ENCODE data around the gene STK4.
A peak's percentile ranks its signal among the peaks of the same experiment; 100 is the strongest.

DNA sequence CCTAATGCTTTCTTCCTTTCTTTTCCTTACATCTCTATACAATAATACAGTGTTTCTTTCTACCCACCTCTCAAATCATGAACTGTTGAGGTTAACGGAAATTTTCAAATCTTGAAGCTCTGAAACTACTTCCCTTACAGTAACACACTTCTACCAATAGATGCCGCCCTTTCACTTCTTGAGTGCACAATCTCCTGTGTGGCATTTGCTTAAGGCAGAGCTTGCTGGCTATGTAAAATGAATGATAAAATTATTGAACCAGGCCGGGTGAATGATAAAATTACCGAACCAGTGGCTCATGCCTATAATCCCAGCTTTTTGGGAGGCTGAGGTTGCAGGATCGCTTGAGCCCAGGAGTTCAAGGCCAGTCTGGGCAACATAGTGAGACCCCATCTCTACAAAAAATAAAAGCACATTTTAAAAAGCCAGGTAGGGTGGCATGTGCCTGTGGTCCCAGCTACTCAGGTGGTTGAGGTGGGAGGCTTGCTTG, 77.8 kb downstream of the STK4 start:
- TF ChIP-seq, protein P1, sequence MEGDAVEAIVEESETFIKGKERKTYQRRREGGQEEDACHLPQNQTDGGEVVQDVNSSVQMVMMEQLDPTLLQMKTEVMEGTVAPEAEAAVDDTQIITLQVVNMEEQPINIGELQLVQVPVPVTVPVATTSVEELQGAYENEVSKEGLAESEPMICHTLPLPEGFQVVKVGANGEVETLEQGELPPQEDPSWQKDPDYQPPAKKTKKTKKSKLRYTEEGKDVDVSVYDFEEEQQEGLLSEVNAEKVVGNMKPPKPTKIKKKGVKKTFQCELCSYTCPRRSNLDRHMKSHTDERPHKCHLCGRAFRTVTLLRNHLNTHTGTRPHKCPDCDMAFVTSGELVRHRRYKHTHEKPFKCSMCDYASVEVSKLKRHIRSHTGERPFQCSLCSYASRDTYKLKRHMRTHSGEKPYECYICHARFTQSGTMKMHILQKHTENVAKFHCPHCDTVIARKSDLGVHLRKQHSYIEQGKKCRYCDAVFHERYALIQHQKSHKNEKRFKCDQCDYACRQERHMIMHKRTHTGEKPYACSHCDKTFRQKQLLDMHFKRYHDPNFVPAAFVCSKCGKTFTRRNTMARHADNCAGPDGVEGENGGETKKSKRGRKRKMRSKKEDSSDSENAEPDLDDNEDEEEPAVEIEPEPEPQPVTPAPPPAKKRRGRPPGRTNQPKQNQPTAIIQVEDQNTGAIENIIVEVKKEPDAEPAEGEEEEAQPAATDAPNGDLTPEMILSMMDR (IDR thresholded peaks at IDR 0.05; ENCODE audit: low read depth, low read length) = peak; percentile 77
- no peak for TF ChIP-seq POLR2A (IDR thresholded peaks at IDR 0.05; ENCODE audit: extremely low read depth, insufficient read length)
- TF ChIP-seq MYC (IDR thresholded peaks at IDR 0.05; ENCODE audit: low read depth, low read length) = no peak

Data from NB4 (cell line).